Kidney epithelial cell (primary cell): ENCODE measurements around the gene BTBD2. TPM values are rescaled to one million over a fixed set of nuclear protein-coding genes. Genes with fewer than 3 reads are reported as not detected.

Source experiments
- DNase-seq: peaks from one replicate; pipeline ENCODE4 v3.0.0-alpha.2; 2010; ENCODE audit warnings: low read depth
- H3K27me3 ChIP-seq: 2 replicates; pipeline ENCODE4 v1.6.0; 2011; ENCODE audit warnings: low read length; ENCODE audit not compliant: control insufficient read depth, insufficient read depth
- H3K36me3 ChIP-seq: 2 replicates; pipeline ENCODE4 v1.5.1; 2011; ENCODE audit warnings: low read length; ENCODE audit not compliant: control insufficient read depth, insufficient read depth
- H3K4me3 ChIP-seq: 2 replicates; pipeline ENCODE4 v1.5.1; 2011; ENCODE audit warnings: low read depth, mild to moderate bottlenecking, control low read depth, low read length
- total RNA-seq: library from RNA; depleted of rRNA; stranded (reverse); fragments of >200 nt; gene quantifications from 2 replicates; pipeline ENCODE4 v1.2.3, GENCODE V29; 2015
- TF ChIP-seq, protein P1 (sequence below): IDR thresholded peaks from 2 replicates; pipeline ENCODE4 v1.5.1; 2011; ENCODE audit warnings: mild to moderate bottlenecking, moderate library complexity, low read length, control low read depth, inconsistent platforms; ENCODE audit not compliant: insufficient read depth, poor library complexity, severe bottlenecking

The BTBD2 gene
- 51.3 and 66.1 TPM in 2 replicates for total RNA-seq

DNA sequence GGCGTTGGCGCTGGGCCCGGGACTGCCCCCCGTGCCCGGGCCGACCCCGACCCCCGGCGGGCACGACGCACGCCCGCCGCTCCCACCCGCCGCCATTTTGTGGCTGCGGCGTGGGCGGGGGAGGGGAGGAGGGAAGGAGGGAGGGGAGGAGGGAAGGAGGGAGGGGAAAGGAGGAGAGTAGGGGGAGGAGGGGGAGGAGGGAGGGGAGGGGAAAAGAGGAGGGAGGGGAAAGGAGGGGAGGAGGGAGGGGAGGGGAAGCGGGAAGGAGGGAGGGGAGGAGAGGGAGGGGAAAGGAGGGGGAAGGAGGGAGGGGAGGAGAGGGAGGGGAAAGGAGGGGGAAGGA is at the start of gene BTBD2:
Gene BTBD2, minus strand, starts transcription at position 107 of the 343 bp plus-strand sequence. Its CDS starts 11 bp downstream, at position 96.
- no peaks in the 10 kb centered on the region for H3K36me3 ChIP-seq
- DNase-seq, result no peak
- TF ChIP-seq, protein P1, sequence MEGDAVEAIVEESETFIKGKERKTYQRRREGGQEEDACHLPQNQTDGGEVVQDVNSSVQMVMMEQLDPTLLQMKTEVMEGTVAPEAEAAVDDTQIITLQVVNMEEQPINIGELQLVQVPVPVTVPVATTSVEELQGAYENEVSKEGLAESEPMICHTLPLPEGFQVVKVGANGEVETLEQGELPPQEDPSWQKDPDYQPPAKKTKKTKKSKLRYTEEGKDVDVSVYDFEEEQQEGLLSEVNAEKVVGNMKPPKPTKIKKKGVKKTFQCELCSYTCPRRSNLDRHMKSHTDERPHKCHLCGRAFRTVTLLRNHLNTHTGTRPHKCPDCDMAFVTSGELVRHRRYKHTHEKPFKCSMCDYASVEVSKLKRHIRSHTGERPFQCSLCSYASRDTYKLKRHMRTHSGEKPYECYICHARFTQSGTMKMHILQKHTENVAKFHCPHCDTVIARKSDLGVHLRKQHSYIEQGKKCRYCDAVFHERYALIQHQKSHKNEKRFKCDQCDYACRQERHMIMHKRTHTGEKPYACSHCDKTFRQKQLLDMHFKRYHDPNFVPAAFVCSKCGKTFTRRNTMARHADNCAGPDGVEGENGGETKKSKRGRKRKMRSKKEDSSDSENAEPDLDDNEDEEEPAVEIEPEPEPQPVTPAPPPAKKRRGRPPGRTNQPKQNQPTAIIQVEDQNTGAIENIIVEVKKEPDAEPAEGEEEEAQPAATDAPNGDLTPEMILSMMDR, result no peak

DNA sequence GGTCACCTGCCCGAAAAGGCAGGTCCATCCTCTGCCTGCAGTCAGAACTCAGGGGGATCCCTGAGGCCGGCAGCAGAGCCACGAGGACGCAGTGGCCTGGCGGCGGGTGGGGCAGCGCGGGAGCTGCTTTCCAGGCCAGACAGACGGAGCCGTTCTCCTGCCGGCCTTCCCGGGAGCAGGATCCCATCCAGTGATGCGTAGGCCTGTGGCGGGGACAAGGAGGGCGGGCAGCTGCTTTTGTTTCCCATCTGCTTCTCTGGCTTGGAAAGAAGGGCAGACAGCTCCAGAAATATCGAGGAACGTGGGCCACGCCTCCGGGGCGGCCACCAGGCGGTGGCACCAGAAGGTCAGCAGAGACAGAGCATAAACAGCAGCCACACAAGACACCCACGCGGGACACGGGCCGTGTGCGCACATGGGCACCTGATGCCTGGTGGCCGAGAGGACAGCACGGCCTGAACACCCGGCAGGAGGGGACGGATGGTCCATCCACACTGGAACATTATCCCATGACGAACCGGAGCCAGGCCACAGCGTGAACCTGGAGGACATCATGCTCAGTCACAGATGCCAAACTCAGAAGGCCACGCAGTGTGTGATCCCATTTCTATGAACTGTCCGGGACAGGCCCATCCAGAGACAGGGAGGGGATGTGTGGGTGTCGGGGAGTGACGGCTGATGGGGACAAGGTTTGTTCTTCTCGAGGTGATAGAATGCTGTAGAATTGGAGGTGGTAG is 49.4 kb upstream of the BTBD2 start:
- no peaks in the 10 kb centered on the region for H3K27me3 ChIP-seq
- H3K4me3 ChIP-seq, result no peak overlapping the region
- no peaks in the 10 kb centered on the region for H3K36me3 ChIP-seq
- no peak for DNase-seq
- TF ChIP-seq, protein P1, result no peak

More for the DNA sequence above, at the start of gene BTBD2:
- H3K4me3 ChIP-seq, result peak within 1 kb of the TSS; percentile 73
- H3K27me3 ChIP-seq, result no peaks in the 10 kb centered on the region

DNA sequence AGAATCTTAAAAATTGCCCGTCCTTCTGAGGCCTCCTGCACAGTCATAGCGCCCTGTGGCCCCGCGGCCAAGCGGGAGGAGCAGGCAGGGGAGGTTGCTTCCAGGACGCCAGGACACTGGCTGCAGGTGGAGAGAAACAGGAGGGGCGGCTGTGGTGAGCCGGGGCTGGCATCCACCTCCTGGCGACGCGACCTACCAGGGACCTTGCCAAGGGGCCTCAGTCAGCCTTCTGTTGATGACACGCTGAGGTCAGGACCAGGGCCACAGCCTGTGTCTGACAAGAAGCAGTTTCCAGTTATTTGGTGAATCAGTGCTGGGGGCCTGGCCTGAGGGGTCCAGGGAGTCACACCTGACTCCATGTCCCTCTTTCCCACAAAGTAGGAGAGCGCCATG is 48.9 kb upstream of the BTBD2 start:
- Histone ChIP-seq H3K36me3 (no peaks in the 10 kb centered on the region), H3K4me3 (no peak overlapping the region), H3K27me3 (no peaks in the 10 kb centered on the region)
- DNase-seq, result no peak
- TF ChIP-seq, protein P1, result no peak

DNA sequence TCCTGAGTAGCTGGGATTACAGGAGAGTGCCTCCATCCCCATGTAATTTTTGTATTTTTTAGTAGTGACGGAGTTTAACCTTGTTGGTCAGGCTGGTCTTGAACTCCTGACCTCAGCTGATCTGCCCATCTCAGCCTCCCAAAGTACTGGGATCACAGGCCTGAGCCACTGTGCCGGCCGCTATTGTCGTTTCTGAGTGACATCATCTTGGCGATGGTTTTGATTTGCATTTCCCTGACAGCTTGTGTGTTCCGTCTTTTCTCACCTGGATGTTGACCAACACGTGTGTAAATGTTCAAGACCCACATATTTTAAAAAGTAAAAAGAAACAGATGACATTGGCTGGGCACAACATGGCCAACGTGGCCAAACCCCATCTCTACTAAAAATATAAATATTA is 48.3 kb upstream of the BTBD2 start:
- no peak for DNase-seq
- TF ChIP-seq, protein P1, result no peak
- no peak overlapping the region for H3K4me3 ChIP-seq
- H3K36me3 ChIP-seq, result no peaks in the 10 kb centered on the region
- H3K27me3 ChIP-seq, result no peaks in the 10 kb centered on the region

DNA sequence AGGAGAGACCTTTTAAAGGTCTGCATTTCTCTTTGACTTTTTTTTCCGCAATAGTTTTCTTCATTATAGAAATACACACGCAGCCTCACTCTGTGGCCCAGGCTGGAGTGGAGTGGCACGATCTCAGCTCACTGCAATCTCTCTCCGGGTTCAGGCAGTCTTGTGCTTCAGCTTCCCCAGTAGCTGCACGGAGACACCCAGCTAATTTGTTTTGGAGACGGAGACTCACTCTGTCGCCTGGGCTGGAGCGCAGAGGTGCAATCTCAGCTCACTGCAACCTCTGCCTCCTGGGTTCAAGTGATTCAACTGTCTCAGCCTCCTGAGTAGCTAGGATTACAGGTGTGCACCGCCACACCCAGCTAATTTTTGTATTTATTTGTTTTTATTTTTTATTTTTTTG is 47.3 kb upstream of the BTBD2 start:
- TF ChIP-seq, protein P1, result no peak
- Histone ChIP-seq H3K36me3 (no peaks in the 10 kb centered on the region), H3K4me3 (no peak overlapping the region), H3K27me3 (no peaks in the 10 kb centered on the region)
- no peak for DNase-seq

DNA sequence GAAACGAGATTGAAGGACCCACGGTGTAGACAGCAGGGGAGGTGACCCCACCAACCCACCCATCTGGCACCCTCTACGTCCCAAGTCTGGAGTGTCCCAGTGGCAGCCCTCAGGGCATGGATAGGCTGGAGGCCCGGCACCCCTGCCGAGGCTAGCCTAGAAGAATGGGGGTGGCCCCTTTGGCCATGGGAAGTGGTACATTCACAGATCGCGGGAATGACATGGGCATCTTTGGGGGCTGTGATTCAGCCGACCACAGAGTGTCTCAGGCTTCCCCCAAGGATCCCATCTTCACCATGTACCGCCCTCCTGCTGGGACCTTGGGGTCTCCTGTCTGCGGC is 46.8 kb upstream of the BTBD2 start:
- Histone ChIP-seq H3K27me3 (no peaks in the 10 kb centered on the region), H3K4me3 (peak overlapping the region; percentile 64), H3K36me3 (no peaks in the 10 kb centered on the region)
- TF ChIP-seq, protein P1, result no peak
- DNase-seq, result no peak
